ENCODE data around the gene UGDH. TPM values are rescaled to one million over a fixed set of nuclear protein-coding genes. Genes with fewer than 3 reads are reported as not detected.
A peak's percentile ranks its signal among the peaks of the same experiment; 100 is the strongest.

Gene UGDH
- total RNA-seq, 1 donor from 2014 or later = 32.3 TPM

DNA sequence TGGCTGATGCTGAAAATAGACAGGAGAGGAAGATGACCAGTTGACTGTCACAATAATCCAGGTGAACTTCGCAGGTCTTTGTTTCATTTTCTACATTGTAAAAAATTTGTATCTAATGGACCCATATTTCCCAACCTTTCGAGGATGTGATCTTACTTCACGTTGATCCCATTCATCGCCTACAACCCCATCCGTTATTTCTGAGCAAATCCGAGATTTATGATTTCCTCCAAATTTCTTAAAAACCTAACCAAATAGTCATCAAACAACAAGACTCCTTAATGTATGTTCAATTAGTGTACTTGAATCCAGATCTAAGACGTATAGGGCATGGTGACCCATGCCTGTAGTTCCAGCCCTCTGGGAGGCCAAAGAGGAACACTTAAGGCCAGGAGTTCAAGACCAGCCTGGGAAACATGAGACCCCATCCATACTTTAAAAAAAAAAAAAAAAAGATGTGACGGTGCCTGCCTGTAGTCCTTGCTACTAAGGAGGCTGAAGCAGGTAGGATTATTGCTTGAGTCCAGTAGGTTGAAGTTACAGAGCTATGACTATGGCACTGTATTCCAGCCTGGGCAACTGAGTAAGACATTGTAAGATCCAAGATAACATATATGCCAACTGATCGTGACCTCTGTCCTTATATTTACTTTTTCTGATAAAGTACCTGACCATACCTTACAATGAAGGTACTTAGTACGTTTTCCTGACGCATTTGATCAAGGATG is 74.2 kb downstream of the UGDH start:
- Mint-ChIP-seq H3K4me3 (ENCODE audit: unreplicated experiment) (no peak overlapping the region), H3K27ac (ENCODE audit: unreplicated experiment) (peak overlapping the region; percentile 46)

GRCh38 chr4:39452153-39452859 is 74.9 kb downstream of the UGDH start:
- no peak for DNase-seq
- TF ChIP-seq, protein P1, sequence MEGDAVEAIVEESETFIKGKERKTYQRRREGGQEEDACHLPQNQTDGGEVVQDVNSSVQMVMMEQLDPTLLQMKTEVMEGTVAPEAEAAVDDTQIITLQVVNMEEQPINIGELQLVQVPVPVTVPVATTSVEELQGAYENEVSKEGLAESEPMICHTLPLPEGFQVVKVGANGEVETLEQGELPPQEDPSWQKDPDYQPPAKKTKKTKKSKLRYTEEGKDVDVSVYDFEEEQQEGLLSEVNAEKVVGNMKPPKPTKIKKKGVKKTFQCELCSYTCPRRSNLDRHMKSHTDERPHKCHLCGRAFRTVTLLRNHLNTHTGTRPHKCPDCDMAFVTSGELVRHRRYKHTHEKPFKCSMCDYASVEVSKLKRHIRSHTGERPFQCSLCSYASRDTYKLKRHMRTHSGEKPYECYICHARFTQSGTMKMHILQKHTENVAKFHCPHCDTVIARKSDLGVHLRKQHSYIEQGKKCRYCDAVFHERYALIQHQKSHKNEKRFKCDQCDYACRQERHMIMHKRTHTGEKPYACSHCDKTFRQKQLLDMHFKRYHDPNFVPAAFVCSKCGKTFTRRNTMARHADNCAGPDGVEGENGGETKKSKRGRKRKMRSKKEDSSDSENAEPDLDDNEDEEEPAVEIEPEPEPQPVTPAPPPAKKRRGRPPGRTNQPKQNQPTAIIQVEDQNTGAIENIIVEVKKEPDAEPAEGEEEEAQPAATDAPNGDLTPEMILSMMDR (IDR thresholded peaks at IDR 0.05; ENCODE audit: partially characterized antibody, unreplicated experiment) = no peak
- H3K4me1 Mint-ChIP-seq (ENCODE audit: low read depth, unreplicated experiment) = peaks cover 13% of the 10 kb centered on the region
- H3K27ac Mint-ChIP-seq (ENCODE audit: unreplicated experiment) = no peak overlapping the region
- H3K27me3 Mint-ChIP-seq (ENCODE audit: unreplicated experiment) = peaks cover 2% of the 10 kb centered on the region
- H3K4me3 Mint-ChIP-seq (ENCODE audit: unreplicated experiment) = peak overlapping the region; percentile 5
- no peaks in the 10 kb centered on the region for H3K9me3 Mint-ChIP-seq (ENCODE audit: unreplicated experiment)
- H3K36me3 Mint-ChIP-seq (ENCODE audit: unreplicated experiment) = peaks cover 6% of the 10 kb centered on the region

More for the DNA sequence above, 74.2 kb downstream of the UGDH start:
- H3K27me3 Mint-ChIP-seq (ENCODE audit: unreplicated experiment) = peaks cover 2% of the 10 kb centered on the region
- DNase-seq = no peak
- TF ChIP-seq, protein P1 (IDR thresholded peaks at IDR 0.05; ENCODE audit: partially characterized antibody, unreplicated experiment) = no peak
- peaks cover 9% of the 10 kb centered on the region for H3K4me1 Mint-ChIP-seq (ENCODE audit: low read depth, unreplicated experiment)
- peaks cover 6% of the 10 kb centered on the region for H3K36me3 Mint-ChIP-seq (ENCODE audit: unreplicated experiment)
- H3K9me3 Mint-ChIP-seq (ENCODE audit: unreplicated experiment) = peaks cover under 1% of the 10 kb centered on the region

- TF ChIP-seq, protein P1 (IDR thresholded peaks at IDR 0.05; ENCODE audit: partially characterized antibody, unreplicated experiment) = no peak
- Mint-ChIP-seq H3K9me3 (ENCODE audit: unreplicated experiment) (no peaks in the 10 kb centered on the region), H3K27ac (ENCODE audit: unreplicated experiment) (no peak overlapping the region), H3K36me3 (ENCODE audit: unreplicated experiment) (peaks cover 6% of the 10 kb centered on the region), H3K4me1 (ENCODE audit: low read depth, unreplicated experiment) (peaks cover 7% of the 10 kb centered on the region), H3K4me3 (ENCODE audit: unreplicated experiment) (no peak overlapping the region), H3K27me3 (ENCODE audit: unreplicated experiment) (peaks cover 2% of the 10 kb centered on the region)
- DNase-seq = no peak
Observed at GRCh38 chr4:39451423-39452023, 75.7 kb downstream of the UGDH start.

- peaks cover 6% of the 10 kb centered on the region for H3K36me3 Mint-ChIP-seq (ENCODE audit: unreplicated experiment)
- no peak overlapping the region for H3K27ac Mint-ChIP-seq (ENCODE audit: unreplicated experiment)
- TF ChIP-seq, protein P1 (IDR thresholded peaks at IDR 0.05; ENCODE audit: partially characterized antibody, unreplicated experiment) = no peak
- H3K4me3 Mint-ChIP-seq (ENCODE audit: unreplicated experiment) = no peak overlapping the region
- H3K4me1 Mint-ChIP-seq (ENCODE audit: low read depth, unreplicated experiment) = peaks cover 5% of the 10 kb centered on the region
- H3K9me3 Mint-ChIP-seq (ENCODE audit: unreplicated experiment) = no peaks in the 10 kb centered on the region
- H3K27me3 Mint-ChIP-seq (ENCODE audit: unreplicated experiment) = peaks cover 2% of the 10 kb centered on the region
- DNase-seq = no peak
Observed at GRCh38 chr4:39450618-39451017, 76.6 kb downstream of the UGDH start.

Other genes starting within 250 kb of the UGDH start
- gene RFC1, start 161.1 kb downstream of the UGDH start, total RNA-seq (ENCODE audit: unreplicated experiment) = 27.7 TPM
- not detected for gene KLB, start 120.5 kb downstream of the UGDH start, total RNA-seq (ENCODE audit: unreplicated experiment)
- gene RPL9, start 68.5 kb downstream of the UGDH start, total RNA-seq (ENCODE audit: unreplicated experiment) = 831 TPM
- gene LIAS, start 68.4 kb downstream of the UGDH start, total RNA-seq (ENCODE audit: unreplicated experiment) = 9.4 TPM
- gene SMIM14, start 111.4 kb upstream of the UGDH start, total RNA-seq (ENCODE audit: unreplicated experiment) = 27.1 TPM
- gene UBE2K, start 170.7 kb upstream of the UGDH start, total RNA-seq (ENCODE audit: unreplicated experiment) = 96.7 TPM

All from glutamatergic neuron (in vitro differentiated cells).